ENCODE data around the gene MAFG. TPM values are rescaled to one million over a fixed set of nuclear protein-coding genes. Genes with fewer than 3 reads are reported as not detected.

Gene MAFG
- 10 to 100 TPM; 31.7 to 36.9 TPM for total RNA-seq
- 21.8 TPM for polyA plus RNA-seq (ENCODE audit: insufficient read depth, low read depth, low replicate concordance)
- long read RNA-seq, donor 1, full-length matches to known transcripts = 7 of 7 reads
- long read RNA-seq, donor 1, partial matches to known transcripts = 0 of 7 reads
- long read RNA-seq, donor 1, other reads (novel, unspliced or antisense) = 0 of 7 reads
- long read RNA-seq, donor 2, full-length matches to known transcripts = 5 of 5 reads
- long read RNA-seq, donor 2, partial matches to known transcripts = 0 of 5 reads
- long read RNA-seq, donor 2, other reads (novel, unspliced or antisense) = 0 of 5 reads

DNA sequence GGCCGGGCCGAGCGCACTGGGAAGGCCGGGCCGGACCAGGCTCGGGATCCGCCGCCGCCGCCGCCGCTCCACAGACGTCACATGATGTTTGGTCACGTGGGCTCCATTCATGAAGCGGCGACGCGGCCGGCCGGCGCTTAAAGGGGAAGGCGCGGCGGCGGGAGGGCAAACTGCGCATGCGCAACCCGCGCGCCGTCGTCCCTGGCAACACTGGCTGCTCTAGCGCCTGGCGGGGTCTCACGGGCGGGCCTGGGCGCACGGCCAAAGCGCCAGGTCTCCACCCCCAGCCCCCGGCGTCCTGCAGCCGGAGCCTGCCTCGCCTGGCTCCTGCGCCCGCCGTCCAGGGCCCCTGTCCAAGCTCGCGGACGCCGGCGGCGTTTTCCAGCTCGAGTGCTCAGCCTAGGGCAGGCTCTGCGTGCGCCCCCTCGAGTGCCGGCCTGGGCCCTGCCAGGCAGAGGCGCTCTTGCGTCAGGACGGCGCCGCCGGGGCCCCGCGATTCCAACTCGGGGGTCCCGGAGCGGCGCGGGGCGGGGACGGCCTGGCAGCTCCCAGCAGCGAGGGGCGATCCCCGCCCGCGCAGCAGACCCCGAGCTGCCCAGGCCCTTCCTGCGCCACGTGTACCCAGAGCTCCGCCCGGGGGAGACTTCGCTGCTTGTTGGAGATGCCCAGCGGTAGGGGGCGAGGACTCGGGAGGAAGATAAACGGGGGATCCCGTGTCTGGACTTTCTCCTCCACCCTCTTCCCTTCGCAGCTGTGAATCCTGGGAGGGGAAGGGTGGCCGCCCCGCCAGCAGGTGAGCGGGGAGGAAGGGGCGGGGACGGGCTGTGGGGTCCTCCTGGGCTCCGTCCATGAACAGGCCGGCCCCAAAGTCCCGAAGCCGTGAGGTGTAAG, at the start of gene MAFG:
Gene MAFG, minus strand, starts transcription at position 83 of the 891 bp plus-strand sequence. CDS start 4,550 bp downstream, outside the sequence.
- intact Hi-C loops (cut with DNase I; ENCODE audit: low total_unique reads) = no loop called here
- Histone ChIP-seq H3K27me3 (no peaks in the 10 kb centered on the region), H3K4me3 (peak within 1 kb of the TSS; percentile 87 to 93), H3K9me3 (no peaks in the 10 kb centered on the region), H3K27ac (peak within 1 kb of the TSS; percentile 85 to 93), H3K4me1 (peaks cover 38% of the 10 kb centered on the region), H3K36me3 (ENCODE audit: low read depth, missing control alignments) (no peaks in the 10 kb centered on the region)
- WGBS, 2 donors = 1 to 8% methylated on average over 7 to 62 of the region's 98 CpGs
- DNase-seq = peak; percentile 95
- TF ChIP-seq POLR2A (IDR thresholded peaks at IDR 0.05) = no peak
- TF ChIP-seq, protein P1, sequence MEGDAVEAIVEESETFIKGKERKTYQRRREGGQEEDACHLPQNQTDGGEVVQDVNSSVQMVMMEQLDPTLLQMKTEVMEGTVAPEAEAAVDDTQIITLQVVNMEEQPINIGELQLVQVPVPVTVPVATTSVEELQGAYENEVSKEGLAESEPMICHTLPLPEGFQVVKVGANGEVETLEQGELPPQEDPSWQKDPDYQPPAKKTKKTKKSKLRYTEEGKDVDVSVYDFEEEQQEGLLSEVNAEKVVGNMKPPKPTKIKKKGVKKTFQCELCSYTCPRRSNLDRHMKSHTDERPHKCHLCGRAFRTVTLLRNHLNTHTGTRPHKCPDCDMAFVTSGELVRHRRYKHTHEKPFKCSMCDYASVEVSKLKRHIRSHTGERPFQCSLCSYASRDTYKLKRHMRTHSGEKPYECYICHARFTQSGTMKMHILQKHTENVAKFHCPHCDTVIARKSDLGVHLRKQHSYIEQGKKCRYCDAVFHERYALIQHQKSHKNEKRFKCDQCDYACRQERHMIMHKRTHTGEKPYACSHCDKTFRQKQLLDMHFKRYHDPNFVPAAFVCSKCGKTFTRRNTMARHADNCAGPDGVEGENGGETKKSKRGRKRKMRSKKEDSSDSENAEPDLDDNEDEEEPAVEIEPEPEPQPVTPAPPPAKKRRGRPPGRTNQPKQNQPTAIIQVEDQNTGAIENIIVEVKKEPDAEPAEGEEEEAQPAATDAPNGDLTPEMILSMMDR (IDR thresholded peaks at IDR 0.05) = peak in 1 of 3 experiments; percentile 5

DNA sequence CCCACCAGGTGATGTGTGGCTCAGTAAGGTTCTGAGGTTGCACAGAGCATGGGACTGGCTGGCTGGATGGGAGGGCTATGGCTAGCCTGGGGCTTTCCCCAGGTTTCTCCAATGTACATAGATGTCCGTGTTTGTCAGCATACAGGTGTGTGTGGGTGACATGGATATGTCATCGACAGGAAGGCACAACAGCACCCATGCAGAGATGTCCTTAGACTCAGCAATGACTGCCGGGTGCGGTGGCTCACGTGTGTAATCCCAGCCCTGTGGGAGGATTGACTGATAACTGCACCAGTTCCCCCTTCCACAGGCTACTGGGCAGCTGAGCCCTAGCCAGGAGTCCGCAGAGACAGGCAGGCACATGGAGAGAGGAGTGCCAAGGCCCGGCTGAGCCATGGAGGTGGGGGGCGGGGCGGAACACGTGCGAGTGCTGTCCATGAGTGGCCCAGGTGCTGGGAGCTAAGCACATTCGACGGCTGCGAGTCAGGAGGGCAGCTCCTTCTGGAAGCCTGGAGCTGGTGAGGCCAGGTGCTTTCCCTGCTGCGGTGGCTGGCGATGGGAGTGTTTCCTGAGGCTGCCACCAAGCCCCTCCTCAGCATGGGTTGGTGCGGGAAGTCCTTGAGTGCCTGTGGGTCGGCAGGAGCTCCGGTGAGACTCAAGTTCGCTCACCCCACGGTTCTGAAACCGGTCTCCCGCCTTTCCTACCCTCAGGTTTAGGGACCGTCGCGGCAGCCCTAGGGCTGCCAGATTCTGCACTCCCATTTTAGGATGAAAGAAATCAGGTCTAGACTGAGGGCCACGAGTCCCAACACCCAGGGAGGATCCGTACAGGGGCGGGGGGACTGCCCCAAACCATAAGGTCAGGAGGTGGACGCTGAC, 49.0 kb upstream of the MAFG start:
- Histone ChIP-seq H3K4me3 (peak overlapping the region; percentile 82 to 89), H3K27me3 (no peaks in the 10 kb centered on the region), H3K9me3 (no peaks in the 10 kb centered on the region), H3K36me3 (ENCODE audit: low read depth, missing control alignments) (no peaks in the 10 kb centered on the region), H3K27ac (peak overlapping the region; percentile 52 to 94), H3K4me1 (peaks cover 11% of the 10 kb centered on the region)
- peak; percentile 54 for DNase-seq
- intact Hi-C loops (cut with DNase I; ENCODE audit: low total_unique reads) = no loop called here
- 16 to 24% methylated on average over 26 to 27 of the region's 30 CpGs for WGBS, 2 donors
- TF ChIP-seq, protein P1 (IDR thresholded peaks at IDR 0.05) = no peak
- TF ChIP-seq POLR2A (IDR thresholded peaks at IDR 0.05) = no peak

DNA sequence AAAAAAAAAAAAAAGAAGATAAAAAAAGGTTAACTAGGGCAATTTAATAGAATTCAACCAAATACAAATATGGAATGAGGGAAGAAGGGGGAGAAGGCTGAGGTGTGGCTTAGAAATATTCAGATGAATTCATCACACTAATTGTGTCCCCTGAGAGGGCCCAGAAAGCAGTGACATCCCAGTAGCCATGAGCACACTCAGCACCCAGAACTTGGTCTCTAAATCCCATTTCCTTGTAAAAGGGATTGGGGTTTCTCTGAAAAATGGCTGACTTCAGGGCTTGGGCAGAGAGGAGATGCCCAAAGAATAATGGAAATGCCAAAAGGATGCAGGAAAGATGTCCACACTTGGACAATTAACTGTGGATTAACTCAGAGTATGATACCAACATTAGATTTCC, 45.9 kb upstream of the MAFG start:
- no peaks in the 10 kb centered on the region for H3K36me3 ChIP-seq (ENCODE audit: low read depth, missing control alignments)
- H3K9me3 ChIP-seq = no peaks in the 10 kb centered on the region
- no peak overlapping the region for H3K4me3 ChIP-seq
- TF ChIP-seq POLR2A (IDR thresholded peaks at IDR 0.05) = no peak
- TF ChIP-seq, protein P1 (IDR thresholded peaks at IDR 0.05) = no peak
- no peaks in the 10 kb centered on the region for H3K27me3 ChIP-seq
- DNase-seq = no peak
- peaks cover 8% of the 10 kb centered on the region for H3K4me1 ChIP-seq
- intact Hi-C loops (cut with DNase I; ENCODE audit: low total_unique reads) = no loop called here
- H3K27ac ChIP-seq = no peak overlapping the region

DNA sequence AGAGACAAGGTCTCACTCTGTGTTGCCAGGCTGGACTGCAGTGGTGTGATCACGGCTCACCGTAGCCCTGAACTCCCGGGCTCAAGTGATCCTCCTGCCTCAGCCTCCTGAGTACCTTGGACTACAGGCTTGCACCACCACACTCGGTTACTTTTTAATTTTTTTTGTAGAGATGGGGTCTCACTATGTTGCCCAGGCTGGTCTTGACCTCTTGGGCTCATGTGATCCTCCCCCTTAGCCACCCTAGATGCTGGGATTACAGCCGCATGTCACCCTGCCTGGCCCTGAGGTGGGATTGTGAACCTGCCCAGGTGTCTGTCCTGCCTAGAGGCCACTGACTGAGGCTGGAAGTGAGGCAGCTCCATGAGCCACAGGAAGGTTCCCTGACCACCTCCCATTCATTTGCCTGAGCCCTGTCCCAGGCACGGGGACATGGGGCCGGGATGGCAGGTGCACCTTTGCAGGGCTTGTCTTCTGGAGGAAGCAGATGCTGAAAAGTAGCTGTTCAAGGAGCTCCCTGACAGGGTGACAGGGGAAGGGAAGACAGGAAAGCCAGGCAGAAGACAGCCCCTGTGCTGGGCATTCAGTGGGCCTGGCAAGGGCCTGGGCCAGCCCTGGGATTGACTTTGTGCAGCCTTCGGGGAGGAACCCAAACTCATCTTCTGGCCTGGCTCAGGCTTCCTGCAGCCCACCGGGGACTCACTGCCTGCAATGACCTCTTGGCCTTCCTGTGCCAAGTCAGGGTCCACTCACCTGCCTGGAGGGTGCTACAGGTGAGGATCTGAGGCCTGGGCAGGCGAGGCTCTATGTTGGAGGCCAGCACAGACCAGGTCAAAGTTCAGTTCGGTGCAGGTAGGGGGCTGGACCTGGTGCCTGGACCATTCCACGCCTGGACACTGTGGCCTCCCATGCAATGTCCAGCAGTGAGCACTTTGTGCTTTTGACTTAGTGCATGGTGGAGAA, 41.6 kb upstream of the MAFG start:
- peaks cover 17% of the 10 kb centered on the region for H3K4me1 ChIP-seq
- no peaks in the 10 kb centered on the region for H3K36me3 ChIP-seq (ENCODE audit: low read depth, missing control alignments)
- no peaks in the 10 kb centered on the region for H3K9me3 ChIP-seq
- intact Hi-C loops (cut with DNase I; ENCODE audit: low total_unique reads) = no loop called here
- no peak for DNase-seq
- H3K4me3 ChIP-seq = no peak overlapping the region
- H3K27me3 ChIP-seq = no peaks in the 10 kb centered on the region
- WGBS, 2 donors = 91 to 92% methylated on average over 9 to 12 of the region's 12 CpGs
- no peak for TF ChIP-seq POLR2A (IDR thresholded peaks at IDR 0.05)
- TF ChIP-seq, protein P1 (IDR thresholded peaks at IDR 0.05) = no peak
- no peak overlapping the region for H3K27ac ChIP-seq
